K562 (cell line): ENCODE measurements around the gene GRIA3. TPM values are rescaled to one million over a fixed set of nuclear protein-coding genes. Genes with fewer than 3 reads are reported as not detected.

Experiments
- ATAC-seq: fragments of 200-7000 bp; cut with Tn5 transposase; 3 replicates; pipeline ENCODE4 v1.9.1; 2020; ENCODE audit warnings: moderate library complexity
- BruUV-seq: library from RNA; stranded (reverse); fragments of 400-500 nt; replicated peaks from 2 replicates; lab custom pipeline; 2021; lab: Mats Ljungman, UMichigan
- CTCF ChIA-PET: fragments of 300-600 bp; formaldehyde crosslinking; extraction: SDS; loops from one replicate; lab custom pipeline; 2021; ENCODE audit warnings: low intra/inter-chr PET ratio; lab: Yijun Ruan, JAX
- POLR2A ChIA-PET: fragments of 300-600, 350-650 bp; sonication (Branson Sonifier 250); formaldehyde crosslinking; extraction: SDS; loops from one replicate; lab custom pipeline; 2021; ENCODE audit warnings: antibody characterized with exemption, inconsistent platforms; lab: Yijun Ruan, JAX
- DNase-seq, 4 experiments: peaks; one replicate each; pipeline versions ENCODE4 v3.0.0 to v3.0.0-alpha.2; 2011 to 2018; ENCODE audit warnings: low spot score in 3 of 4, mixed read lengths in 3 of 4; ENCODE audit errors: extremely low read depth in 1 of 4
- FAIRE-seq: peaks from 2 replicates; lab custom pipeline; 2011; peaks lifted over from hg19 to GRCh38; lab: Jason Lieb, UNC
- H2AFZ ChIP-seq: 2 replicates; pipeline ENCODE4 v1.6.0; 2011; ENCODE audit warnings: low read depth, low read length, control low read depth, inconsistent platforms
- H3K27ac ChIP-seq: fragments of 200-600 bp; 3 replicates; pipeline ENCODE4 v1.8.0; 2011; ENCODE audit warnings: low read depth, mild to moderate bottlenecking, control low read depth, inconsistent platforms, low read length, moderate library complexity, mixed read lengths; ENCODE audit errors: extremely low read depth
- H3K27me3 ChIP-seq, 2 experiments: fragments of 300-600 bp in 1 of 2; 2 replicates in 1 of 2; 3 replicates in 1 of 2; pipeline versions ENCODE4 v1.6.0 to v1.8.0; 2011; ENCODE audit warnings: inconsistent platforms in 2 of 2, low read length in 2 of 2, mild to moderate bottlenecking in 1 of 2, mixed read lengths in 1 of 2, moderate library complexity in 1 of 2; ENCODE audit not compliant: control insufficient read depth in 2 of 2, insufficient read depth in 2 of 2
- H3K36me3 ChIP-seq: fragments of 300-600 bp; 3 replicates; pipeline ENCODE4 v1.8.0; 2011; ENCODE audit warnings: mild to moderate bottlenecking, low read length, inconsistent platforms; ENCODE audit not compliant: control insufficient read depth, insufficient read depth
- H3K4me1 ChIP-seq, 2 experiments: fragments of 200-600 bp in 1 of 2; replicated peaks in 1 of 2; 2 replicates in 1 of 2; 3 replicates in 1 of 2; pipeline versions ENCODE4 v1.5.1 to v1.8.0; 2011; ENCODE audit warnings: inconsistent platforms in 2 of 2, low read length in 2 of 2, mild to moderate bottlenecking in 1 of 2, mixed read lengths in 1 of 2, moderate library complexity in 1 of 2; ENCODE audit not compliant: control insufficient read depth in 2 of 2, insufficient read depth in 2 of 2
- H3K4me2 ChIP-seq: 2 replicates; pipeline ENCODE4 v1.6.1; 2011; ENCODE audit warnings: low read length, control low read depth, inconsistent platforms, mixed read lengths; ENCODE audit not compliant: insufficient read depth
- H3K4me3 ChIP-seq: fragments of 200-600 bp; sonication (generic), shearing (Covaris generic); 2 replicates; pipeline ENCODE4 v1.5.1; 2016; ENCODE audit warnings: control low read depth, inconsistent platforms
- H3K79me2 ChIP-seq: fragments of 200-600 bp; 3 replicates; pipeline ENCODE4 v1.8.0; 2011; ENCODE audit warnings: low read length, inconsistent platforms; ENCODE audit not compliant: control insufficient read depth, insufficient read depth
- H3K9ac ChIP-seq, 2 experiments: 2 replicates each; pipeline versions ENCODE4 v1.6.0 to v1.6.1; 2011; ENCODE audit warnings: low read depth in 2 of 2, low read length in 2 of 2, control low read depth in 1 of 2, inconsistent platforms in 1 of 2, mild to moderate bottlenecking in 1 of 2, mixed read lengths in 1 of 2; ENCODE audit not compliant: insufficient read depth in 1 of 2
- H3K9me1 ChIP-seq: one replicate; pipeline ENCODE4 v1.6.0; 2011; ENCODE audit warnings: inconsistent platforms, mild to moderate bottlenecking, low read length, moderate library complexity; ENCODE audit not compliant: control insufficient read depth, insufficient read depth
- H3K9me3 ChIP-seq: replicated peaks from 2 replicates; pipeline ENCODE4 v1.5.1; 2011; ENCODE audit warnings: low read depth, low read length, inconsistent platforms; ENCODE audit not compliant: control insufficient read depth, insufficient read depth
- H4K20me1 ChIP-seq: replicated peaks from 2 replicates; pipeline ENCODE4 v1.6.1; 2011; ENCODE audit warnings: low read length, inconsistent platforms, mixed read lengths; ENCODE audit not compliant: control insufficient read depth, insufficient read depth
- CBX1 ChIP-seq: sonication (generic); IDR thresholded peaks from 2 replicates; pipeline ENCODE4 v1.6.1; 2016; ENCODE audit warnings: antibody characterized with exemption, low read depth, mild to moderate bottlenecking
- CBX3 ChIP-seq, 2 experiments: IDR thresholded peaks; 1 replicate in 1 of 2; 2 replicates in 1 of 2; pipeline ENCODE4 v1.6.1; 2012; ENCODE audit warnings: inconsistent platforms in 2 of 2, low read length in 2 of 2, borderline replicate concordance in 1 of 2, control low read depth in 1 of 2
- ESRRB ChIP-seq: fragments of 250-450 bp; sonication (Bioruptor Pico); IDR thresholded peaks from 2 replicates; pipeline ENCODE4 v1.5.0; 2020; ENCODE audit warnings: mild to moderate bottlenecking, moderate library complexity, borderline replicate concordance
- JUNB ChIP-seq: fragments of 450-650 bp; formaldehyde crosslinking; conservative IDR thresholded peaks from 2 replicates; pipeline ENCODE4 v1.4.0; 2020; ENCODE audit warnings: mild to moderate bottlenecking
- KDM5B ChIP-seq: fragments of 200-600 bp; sonication (generic); IDR thresholded peaks from 2 replicates; pipeline ENCODE4 v1.6.1; 2012; ENCODE audit warnings: low read depth, mild to moderate bottlenecking, moderate library complexity, low read length, control low read depth, inconsistent platforms; ENCODE audit not compliant: insufficient replicate concordance
- MEIS2 ChIP-seq: fragments of 450-650 bp; IDR thresholded peaks from 2 replicates; pipeline ENCODE4 v1.6.1; 2014; ENCODE audit warnings: mild to moderate bottlenecking; ENCODE audit not compliant: partially characterized antibody
- NCOA1 ChIP-seq: fragments of 450-650 bp; IDR thresholded peaks from 2 replicates; pipeline ENCODE4 v1.6.1; 2016; ENCODE audit warnings: low read depth
- NFXL1 ChIP-seq: fragments of 450-650 bp; formaldehyde crosslinking; IDR thresholded peaks from 2 replicates; pipeline ENCODE4 v1.4.0; 2021; ENCODE audit warnings: mild to moderate bottlenecking
- RBFOX2 ChIP-seq: fragments of 200-400 bp; formaldehyde crosslinking; IDR thresholded peaks from 2 replicates; pipeline ENCODE4 v1.6.1; 2017; ENCODE audit warnings: low read depth, mild to moderate bottlenecking, low read length, moderate library complexity
- SP1 ChIP-seq: sonication (generic); formaldehyde crosslinking; IDR thresholded peaks from 2 replicates; pipeline ENCODE4 v1.8.1; 2022; ENCODE audit warnings: mild to moderate bottlenecking, missing genetic modification reagents
- SREBF1 ChIP-seq: fragments of 150-350 bp; IDR thresholded peaks from 2 replicates; pipeline ENCODE4 v1.6.1; 2014; ENCODE audit warnings: antibody characterized with exemption, low read depth, low read length, borderline replicate concordance
- STAG1 ChIP-seq: sonication (generic); formaldehyde crosslinking; IDR thresholded peaks from 2 replicates; pipeline ENCODE4 v1.5.0; 2020; ENCODE audit warnings: missing genetic modification reagents, borderline replicate concordance
- TOE1 ChIP-seq, 2 experiments: fragments of 450-650 bp in 1 of 2; sonication (generic) in 1 of 2; formaldehyde crosslinking in 1 of 2; IDR thresholded peaks; 2 replicates each; pipeline versions ENCODE4 v1.7.1 to v1.8.0; 2016 to 2022; ENCODE audit warnings: borderline replicate concordance in 2 of 2, mild to moderate bottlenecking in 2 of 2, antibody characterized with exemption in 1 of 2, inconsistent platforms in 1 of 2, low read depth in 1 of 2, missing genetic modification reagents in 1 of 2, moderate library complexity in 1 of 2
- ZNF232 ChIP-seq: sonication (generic); formaldehyde crosslinking; IDR thresholded peaks from 2 replicates; pipeline ENCODE4 v1.8.0; 2022; ENCODE audit warnings: mild to moderate bottlenecking, missing genetic modification reagents
- ZNF3 ChIP-seq: fragments of 250-450 bp; sonication (Bioruptor Pico); IDR thresholded peaks from 2 replicates; pipeline ENCODE4 v1.5.0; 2021; ENCODE audit warnings: mild to moderate bottlenecking, moderate library complexity
- ZNF584 ChIP-seq: fragments of 200-800 bp; sonication (Bioruptor generic); IDR thresholded peaks from 2 replicates; pipeline ENCODE4 v1.6.1; 2016; ENCODE audit warnings: low read depth, mild to moderate bottlenecking, missing genetic modification characterization, missing compliant biosample characterization
- ZNF717 ChIP-seq: fragments of 250-450 bp; sonication (Bioruptor Pico); IDR thresholded peaks from 2 replicates; pipeline ENCODE4 v1.5.0; 2021
- ZNF764 ChIP-seq: fragments of 250-450 bp; sonication (Bioruptor Pico); IDR thresholded peaks from 2 replicates; pipeline ENCODE4 v1.4.0; 2020; ENCODE audit warnings: low read depth, mild to moderate bottlenecking, moderate library complexity
- in situ Hi-C: fragments of 300-500 bp; cut with MboI; formaldehyde crosslinking; loops from 4 replicates; pipeline ENCODE4 v1.15.0; 2018; ENCODE audit warnings: inconsistent platforms, mixed read lengths
- intact Hi-C: fragments of 100-400 bp; cut with micrococcal nuclease; formaldehyde crosslinking; loops from 2 replicates; pipeline ENCODE4 v1.14.2; 2022
- polyA plus RNA-seq, 8 experiments: library from polyadenylated mRNA; depleted of rRNA in 4 of 8; stranded (reverse) in 5 of 8; unstranded in 3 of 8; fragments of >200 nt; fragmentation: Nextera tagmentation in 2 of 8; fragmentation: Illumina TruSeq in 1 of 8; extraction: Ambion mirVana in 2 of 8; extraction: Trizol in 1 of 8; gene quantifications; 2 replicates each; pipeline versions ENCODE4 v1.2.1 to v1.2.3, GENCODE V29; 2011 to 2014; ENCODE audit warnings: inconsistent platforms in 1 of 8, missing spikeins in 1 of 8
- total RNA-seq, 7 experiments: library from RNA; depleted of rRNA in 6 of 7; stranded (reverse); fragments of >200 nt in 6 of 7; fragmentation: Illumina TruSeq in 2 of 7; extraction: Trizol in 2 of 7; gene quantifications; 2 replicates each; pipeline versions ENCODE4 v1.2.1 to v1.2.3, GENCODE V29; 2011 to 2021; ENCODE audit warnings: low replicate concordance in 1 of 7
- TF ChIP-seq, protein P1 (sequence below): fragments of 200-800 bp; sonication (Bioruptor generic); IDR thresholded peaks from 2 replicates; pipeline ENCODE4 v1.6.1; 2016; ENCODE audit warnings: missing genetic modification characterization, missing compliant biosample characterization

The GRIA3 gene
- total and polyA plus RNA-seq, 9 of the 15 experiments (the other 6 are each of a cell fraction or from before 2014, with no cell fraction given), result 0.10 TPM; not detected in 8

GRCh38 chrX:123223409-123223808, 39.3 kb downstream of the GRIA3 start (continued):
- TF ChIP-seq ZNF584 (CRISPR knock-in tag) (no peak), SP1 (CRISPR knock-in tag) (no peak), ZNF3 (CRISPR knock-in tag) (no peak), ZNF764 (no peak)
- TF ChIP-seq, protein P1, sequence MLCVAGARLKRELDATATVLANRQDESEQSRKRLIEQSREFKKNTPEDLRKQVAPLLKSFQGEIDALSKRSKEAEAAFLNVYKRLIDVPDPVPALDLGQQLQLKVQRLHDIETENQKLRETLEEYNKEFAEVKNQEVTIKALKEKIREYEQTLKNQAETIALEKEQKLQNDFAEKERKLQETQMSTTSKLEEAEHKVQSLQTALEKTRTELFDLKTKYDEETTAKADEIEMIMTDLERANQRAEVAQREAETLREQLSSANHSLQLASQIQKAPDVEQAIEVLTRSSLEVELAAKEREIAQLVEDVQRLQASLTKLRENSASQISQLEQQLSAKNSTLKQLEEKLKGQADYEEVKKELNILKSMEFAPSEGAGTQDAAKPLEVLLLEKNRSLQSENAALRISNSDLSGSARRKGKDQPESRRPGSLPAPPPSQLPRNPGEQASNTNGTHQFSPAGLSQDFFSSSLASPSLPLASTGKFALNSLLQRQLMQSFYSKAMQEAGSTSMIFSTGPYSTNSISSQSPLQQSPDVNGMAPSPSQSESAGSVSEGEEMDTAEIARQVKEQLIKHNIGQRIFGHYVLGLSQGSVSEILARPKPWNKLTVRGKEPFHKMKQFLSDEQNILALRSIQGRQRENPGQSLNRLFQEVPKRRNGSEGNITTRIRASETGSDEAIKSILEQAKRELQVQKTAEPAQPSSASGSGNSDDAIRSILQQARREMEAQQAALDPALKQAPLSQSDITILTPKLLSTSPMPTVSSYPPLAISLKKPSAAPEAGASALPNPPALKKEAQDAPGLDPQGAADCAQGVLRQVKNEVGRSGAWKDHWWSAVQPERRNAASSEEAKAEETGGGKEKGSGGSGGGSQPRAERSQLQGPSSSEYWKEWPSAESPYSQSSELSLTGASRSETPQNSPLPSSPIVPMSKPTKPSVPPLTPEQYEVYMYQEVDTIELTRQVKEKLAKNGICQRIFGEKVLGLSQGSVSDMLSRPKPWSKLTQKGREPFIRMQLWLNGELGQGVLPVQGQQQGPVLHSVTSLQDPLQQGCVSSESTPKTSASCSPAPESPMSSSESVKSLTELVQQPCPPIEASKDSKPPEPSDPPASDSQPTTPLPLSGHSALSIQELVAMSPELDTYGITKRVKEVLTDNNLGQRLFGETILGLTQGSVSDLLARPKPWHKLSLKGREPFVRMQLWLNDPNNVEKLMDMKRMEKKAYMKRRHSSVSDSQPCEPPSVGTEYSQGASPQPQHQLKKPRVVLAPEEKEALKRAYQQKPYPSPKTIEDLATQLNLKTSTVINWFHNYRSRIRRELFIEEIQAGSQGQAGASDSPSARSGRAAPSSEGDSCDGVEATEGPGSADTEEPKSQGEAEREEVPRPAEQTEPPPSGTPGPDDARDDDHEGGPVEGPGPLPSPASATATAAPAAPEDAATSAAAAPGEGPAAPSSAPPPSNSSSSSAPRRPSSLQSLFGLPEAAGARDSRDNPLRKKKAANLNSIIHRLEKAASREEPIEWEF (CRISPR knock-in tag), result no peak
- TF ChIP-seq, all 486 proteins: peak for 0

- DNase-seq (no peak), FAIRE-seq (no peak), ATAC-seq (no peak)
- BruUV-seq, result no TSS peak
- intact Hi-C loops (no loop called here), in situ Hi-C loops (no loop called here)
- H3K79me2 ChIP-seq, result no peaks in the 10 kb centered on the region
- H3K9ac ChIP-seq, result no peak overlapping the region
- POLR2A ChIA-PET, result no interaction called here
- H4K20me1 ChIP-seq, result no peaks in the 10 kb centered on the region
- H3K4me2 ChIP-seq, result no peak overlapping the region
- H3K27me3 ChIP-seq, result no peaks in the 10 kb centered on the region
- no peaks in the 10 kb centered on the region for H3K9me3 ChIP-seq
- H3K4me1 ChIP-seq, result peaks cover 0 to 4% of the 10 kb centered on the region in 2 experiments; a peak in 3 of 5 replicates
- CTCF ChIA-PET, result no interaction called here
- H3K36me3 ChIP-seq, result no peaks in the 10 kb centered on the region
- H3K9me1 ChIP-seq, result no peaks in the 10 kb centered on the region
- H3K4me3 ChIP-seq, result no peak overlapping the region
- H2AFZ ChIP-seq, result no peak overlapping the region
- H3K27ac ChIP-seq, result no peak overlapping the region
- TF ChIP-seq JUNB (CRISPR knock-in tag) (no peak), ZNF717 (CRISPR knock-in tag) (no peak), ESRRB (CRISPR knock-in tag) (no peak), KDM5B (no peak), TOE1 (IDR thresholded peaks at IDR 0.05; ENCODE audit: borderline replicate concordance) (no peak), TOE1 (CRISPR knock-in tag; IDR thresholded peaks at IDR 0.05; ENCODE audit: borderline replicate concordance, low read depth) (no peak), RBFOX2 (no peak), SREBF1 (no peak), MEIS2 (no peak), ZNF232 (CRISPR knock-in tag) (no peak), NCOA1 (no peak), CBX3 (IDR thresholded peaks at IDR 0.05; ENCODE audit: borderline replicate concordance in 1 of 2, low read length in 2 of 2) (no peak), NFXL1 (CRISPR knock-in tag) (no peak), STAG1 (CRISPR knock-in tag) (no peak), CBX1 (no peak)
Observed at GRCh38 chrX:123223859-123224258, 39.8 kb downstream of the GRIA3 start.
